HG02884 (cell line): Measurements from ENCODE around the gene AHNAK.
"Not testable (repeated sequence)": the region's sequence is repeated elsewhere in the genome, so short reads cannot be mapped to it uniquely, and the experiment has no call there.

Experiments used
- ATAC-seq: cut with Tn5 transposase; IDR thresholded peaks from one replicate; pipeline ENCODE4 v1.9.1; 2021; ENCODE audit warnings: mild to moderate bottlenecking, moderate library complexity; ENCODE audit not compliant: unreplicated experiment

Gene AHNAK

DNA sequence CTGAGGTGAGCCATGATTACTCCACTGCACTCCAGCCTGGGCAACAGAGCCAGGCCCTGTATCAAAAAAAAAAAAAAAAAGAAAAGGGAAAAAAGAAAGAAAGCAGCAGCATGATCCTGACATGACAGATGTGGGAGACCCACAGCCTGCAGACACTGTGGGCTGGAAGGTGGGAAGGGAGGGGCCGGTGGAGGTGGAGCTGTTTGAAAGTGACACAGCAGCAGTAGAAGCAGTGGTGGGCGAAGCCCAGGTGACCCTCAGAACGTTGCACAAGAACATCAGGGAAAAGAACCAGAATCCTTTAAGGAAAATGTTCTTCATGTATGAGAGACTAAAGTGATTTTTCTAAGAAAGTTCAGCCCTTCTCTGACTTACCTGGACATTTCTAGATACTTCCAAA, 154.1 kb downstream of the AHNAK start:
- ATAC-seq, result no peak

GRCh38 chr11:62391642-62392425, 154.8 kb downstream of the AHNAK start:
- ATAC-seq, result no peak

GRCh38 chr11:62390722-62391121, 155.9 kb downstream of the AHNAK start:
- no peak for ATAC-seq

GRCh38 chr11:62390237-62390636, 156.4 kb downstream of the AHNAK start:
- ATAC-seq, result no peak

- ATAC-seq, result no peak
Observed at GRCh38 chr11:62388999-62389398, 157.6 kb downstream of the AHNAK start.

DNA sequence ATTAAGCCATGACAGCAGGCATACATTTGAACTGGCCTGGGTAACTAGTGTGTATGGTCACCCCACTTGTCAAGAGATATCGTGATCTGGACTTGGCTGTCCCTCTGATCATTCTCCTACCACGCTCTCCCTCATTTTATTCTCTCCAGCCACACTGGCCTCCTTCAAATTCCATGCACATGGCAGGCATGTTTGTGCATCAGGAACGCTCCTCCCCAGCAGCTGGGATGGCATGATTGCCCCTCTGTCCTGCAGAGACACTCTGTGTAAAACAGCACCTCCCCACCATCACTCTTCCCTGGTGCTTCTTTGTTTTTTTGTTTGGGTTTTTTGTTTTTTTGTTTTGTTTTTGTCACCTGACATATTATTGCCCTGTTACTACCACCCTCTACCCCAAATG, 159.2 kb downstream of the AHNAK start:
- no peak for ATAC-seq

DNA sequence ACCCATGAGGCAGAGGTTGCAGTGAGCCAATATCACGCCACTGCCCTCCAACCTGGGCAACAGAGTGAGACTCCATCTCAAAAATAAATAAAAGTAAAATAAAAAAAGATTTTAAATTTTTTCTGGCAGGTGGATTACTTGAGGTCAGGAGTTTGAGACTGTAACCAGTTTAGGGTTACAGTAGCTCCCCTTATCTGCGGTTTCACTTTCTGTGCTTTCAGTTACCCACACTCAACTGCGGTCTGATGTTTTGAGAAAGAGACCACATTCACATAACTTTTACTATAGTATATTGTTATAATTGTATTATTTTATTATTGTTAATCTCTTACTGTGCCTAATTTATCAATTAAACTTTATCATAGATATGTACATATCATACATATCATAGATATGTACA, 160.5 kb downstream of the AHNAK start:
- ATAC-seq, result not testable (repeated sequence)

- ATAC-seq, result no peak
Observed at GRCh38 chr11:62383822-62384221, 162.8 kb downstream of the AHNAK start.
